Muscle layer of duodenum (tissue), 2 donors: ENCODE results near the gene RBM24.
"Not testable (repeated sequence)": the region's sequence is repeated elsewhere in the genome, so short reads cannot be mapped to it uniquely, and the experiment has no call there.

Source experiments
- H3K27ac ChIP-seq: one replicate; pipeline ENCODE4 v1.7.0; 2013; ENCODE audit warnings: mild to moderate bottlenecking, low read length
- H3K27me3 ChIP-seq: one replicate; pipeline ENCODE4 v1.7.0; 2013; ENCODE audit warnings: low read depth, mild to moderate bottlenecking, control low read depth, low read length
- H3K36me3 ChIP-seq, 2 donors: one replicate each; pipeline ENCODE4 v1.7.0; 2013; ENCODE audit warnings: low read length in 2 of 2, control low read depth in 1 of 2, mild to moderate bottlenecking in 1 of 2; ENCODE audit not compliant: insufficient read depth in 2 of 2, control insufficient read depth in 1 of 2
- H3K4me1 ChIP-seq, 2 donors: one replicate each; pipeline ENCODE4 v1.7.0; 2013; ENCODE audit warnings: low read length in 2 of 2, mild to moderate bottlenecking in 2 of 2, control low read depth in 1 of 2, moderate library complexity in 1 of 2; ENCODE audit not compliant: insufficient read depth in 2 of 2, control insufficient read depth in 1 of 2
- H3K4me3 ChIP-seq, 2 donors: one replicate each; pipeline ENCODE4 v1.7.0; 2013; ENCODE audit warnings: low read length in 2 of 2, low read depth in 1 of 2, mild to moderate bottlenecking in 1 of 2
- H3K9me3 ChIP-seq, 2 donors: one replicate each; pipeline ENCODE4 v1.7.0; 2013; ENCODE audit warnings: low read length in 2 of 2, control low read depth in 1 of 2, mild to moderate bottlenecking in 1 of 2; ENCODE audit not compliant: control insufficient read depth in 1 of 2
- donor health status: healthy.

Gene RBM24

DNA sequence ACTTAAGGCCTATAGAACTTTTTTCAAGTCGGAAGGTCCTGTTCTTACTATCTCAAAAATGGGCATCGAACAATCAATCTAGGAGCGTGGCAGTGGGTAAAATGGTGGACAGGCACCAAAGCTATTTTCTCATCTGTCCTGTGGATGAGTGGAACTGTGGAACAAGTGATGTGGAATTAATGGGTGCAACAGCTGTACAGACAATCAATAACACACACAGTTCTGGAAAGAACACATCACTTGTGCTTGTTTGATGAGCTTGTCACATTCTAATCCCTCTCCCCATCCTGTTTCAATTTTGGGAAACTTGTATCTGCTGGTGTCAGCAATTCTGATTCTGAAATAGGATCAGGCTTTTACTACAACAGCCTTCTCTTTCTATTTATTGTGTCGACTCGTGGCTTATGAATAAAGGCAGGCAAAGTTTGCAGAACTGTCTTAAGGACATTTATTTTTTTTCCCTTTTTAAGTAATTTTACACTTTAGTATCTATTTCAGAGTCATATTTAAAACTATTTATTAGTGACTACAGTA lies 11.5 kb downstream of the RBM24 start:
- H3K36me3 ChIP-seq = peaks cover 0 to 8% of the 10 kb centered on the region in 2 donors
- H3K9me3 ChIP-seq = no peaks in the 10 kb centered on the region
- H3K27ac ChIP-seq = no peak overlapping the region
- H3K4me3 ChIP-seq = no peak overlapping the region
- H3K4me1 ChIP-seq = peaks cover 0 to 9% of the 10 kb centered on the region in 2 donors
- H3K27me3 ChIP-seq = no peaks in the 10 kb centered on the region

DNA sequence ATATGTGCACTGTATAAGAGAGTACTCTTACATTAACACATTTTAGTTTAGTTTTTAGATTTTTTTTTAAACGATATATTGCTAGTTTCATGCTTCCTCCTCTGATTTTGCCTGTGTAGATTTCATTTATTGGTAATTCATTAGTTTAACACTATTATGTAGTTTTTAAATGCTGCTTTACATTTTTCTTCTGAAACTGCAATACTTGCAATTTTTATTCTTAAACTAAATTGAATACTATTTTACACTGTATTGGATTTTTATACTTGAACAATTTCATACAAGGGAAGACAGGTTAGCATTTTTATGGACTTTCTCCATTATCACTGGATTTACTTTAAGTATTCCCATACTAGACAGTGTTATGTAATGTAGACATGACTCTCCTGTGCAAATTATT lies 12.2 kb downstream of the RBM24 start:
- Histone ChIP-seq H3K27me3 (no peaks in the 10 kb centered on the region), H3K9me3 (no peaks in the 10 kb centered on the region), H3K4me3 (no peak overlapping the region), H3K36me3 (peaks cover 0 to 8% of the 10 kb centered on the region in 2 donors), H3K4me1 (peaks cover 0 to 9% of the 10 kb centered on the region in 2 donors), H3K27ac (no peak overlapping the region)

DNA sequence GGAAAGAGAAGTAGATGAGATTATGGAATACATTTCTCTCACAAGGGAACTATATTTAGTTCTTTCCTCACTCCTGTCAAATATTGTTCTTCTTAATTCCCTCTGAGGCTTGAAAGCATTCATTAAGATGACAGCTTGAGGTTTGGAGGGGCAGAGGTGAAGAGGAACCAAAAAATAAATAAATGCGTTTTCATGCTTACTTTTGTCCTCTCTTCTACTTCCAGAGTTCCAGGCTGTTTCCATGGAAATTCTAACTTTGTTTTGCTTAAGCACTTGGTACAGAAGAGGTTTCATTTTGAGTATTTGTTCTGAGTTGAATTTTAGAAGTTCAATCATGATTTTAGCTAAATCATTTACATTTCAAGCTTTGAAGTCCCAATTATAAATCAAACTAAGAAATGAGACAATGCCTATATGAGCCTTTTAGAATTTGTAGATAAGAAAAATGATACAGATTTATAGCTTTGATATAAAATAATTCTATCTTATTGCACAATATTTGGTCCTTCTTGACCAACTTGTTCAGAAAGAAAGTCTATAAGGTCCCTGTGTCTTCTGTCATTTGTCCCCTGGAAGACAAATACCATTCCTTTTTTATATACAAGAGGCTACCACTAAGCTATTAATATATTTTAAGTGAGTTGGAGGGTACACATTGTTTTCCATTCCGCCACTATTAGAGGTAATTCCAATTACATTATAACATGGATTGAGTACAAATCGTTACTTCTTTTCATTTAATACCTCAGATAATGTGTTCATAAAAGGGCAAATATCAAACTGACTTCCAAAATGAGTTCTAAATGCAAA lies 16.3 kb downstream of the RBM24 start:
- H3K4me3 ChIP-seq = no peak overlapping the region
- no peaks in the 10 kb centered on the region for H3K36me3 ChIP-seq
- no peaks in the 10 kb centered on the region for H3K9me3 ChIP-seq
- H3K27ac ChIP-seq = peak overlapping the region; percentile 7
- H3K4me1 ChIP-seq = no peaks in the 10 kb centered on the region
- no peaks in the 10 kb centered on the region for H3K27me3 ChIP-seq

DNA sequence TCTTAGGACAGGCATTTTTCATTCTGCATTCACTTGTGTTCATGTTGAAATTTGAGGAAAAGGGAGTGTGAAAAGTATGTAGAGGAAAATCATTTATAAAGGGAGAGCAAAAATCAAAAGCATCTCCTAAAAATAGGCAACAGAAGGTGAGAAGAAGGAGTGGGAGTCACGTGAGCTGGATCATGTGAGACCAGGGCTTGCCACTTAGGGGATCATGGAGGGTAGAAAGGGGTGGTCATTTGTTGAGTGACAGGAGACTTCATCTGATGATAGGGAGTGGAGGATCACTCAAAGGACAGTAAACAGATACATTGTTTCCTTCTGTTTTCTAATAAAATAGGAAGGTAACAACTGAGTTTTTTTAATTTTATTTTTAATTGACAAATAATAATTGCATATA lies 17.1 kb downstream of the RBM24 start:
- Histone ChIP-seq H3K36me3 (no peaks in the 10 kb centered on the region), H3K9me3 (no peaks in the 10 kb centered on the region), H3K27me3 (no peaks in the 10 kb centered on the region), H3K4me1 (no peaks in the 10 kb centered on the region), H3K27ac (no peak overlapping the region), H3K4me3 (no peak overlapping the region)

DNA sequence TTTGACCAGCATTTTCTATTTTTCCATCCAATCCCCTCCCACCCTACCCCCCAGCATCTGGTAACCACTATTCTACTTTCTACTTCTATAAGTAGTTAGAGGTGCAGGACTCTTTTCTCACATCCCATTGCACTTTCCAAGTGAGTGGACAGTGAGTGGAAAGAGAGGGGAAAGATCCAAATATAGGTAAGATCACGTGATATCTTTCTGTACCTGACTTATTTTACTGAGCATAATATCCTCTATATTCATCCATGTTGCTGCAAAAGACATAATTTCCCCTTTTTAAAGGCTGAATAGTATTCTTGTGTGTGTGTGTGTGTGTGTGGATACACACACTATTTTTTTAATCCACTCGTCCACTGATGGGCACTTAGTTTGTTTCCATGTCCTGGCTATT lies 18.1 kb downstream of the RBM24 start:
- H3K27ac ChIP-seq = no peak overlapping the region
- H3K4me1 ChIP-seq = no peaks in the 10 kb centered on the region

DNA sequence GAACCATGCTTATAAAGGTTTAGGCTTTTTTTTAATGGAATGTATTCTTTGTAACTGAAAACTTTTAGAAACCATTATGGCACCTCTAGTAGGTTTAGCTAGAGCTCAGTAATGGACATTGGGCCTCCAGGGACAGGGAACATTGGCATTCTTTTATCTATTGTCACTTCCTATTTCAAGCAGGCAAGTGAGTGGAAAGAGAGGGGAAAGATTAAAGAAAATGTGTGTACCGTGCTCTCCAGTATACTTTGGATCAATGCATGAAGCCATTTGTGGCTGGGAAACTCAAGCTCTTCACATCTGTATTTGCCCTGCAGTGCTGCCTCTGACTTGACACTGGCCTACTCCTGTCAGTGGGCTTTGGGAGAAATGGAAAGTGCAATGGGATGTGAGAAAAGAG lies 18.6 kb downstream of the RBM24 start:
- Histone ChIP-seq H3K36me3 (no peaks in the 10 kb centered on the region), H3K27me3 (no peaks in the 10 kb centered on the region), H3K9me3 (no peaks in the 10 kb centered on the region), H3K4me1 (no peaks in the 10 kb centered on the region), H3K4me3 (no peak overlapping the region), H3K27ac (no peak overlapping the region)

More for the DNA sequence above, 18.1 kb downstream of the RBM24 start:
- H3K4me3 ChIP-seq = no peak overlapping the region
- no peaks in the 10 kb centered on the region for H3K27me3 ChIP-seq
- no peaks in the 10 kb centered on the region for H3K36me3 ChIP-seq
- no peaks in the 10 kb centered on the region for H3K9me3 ChIP-seq

DNA sequence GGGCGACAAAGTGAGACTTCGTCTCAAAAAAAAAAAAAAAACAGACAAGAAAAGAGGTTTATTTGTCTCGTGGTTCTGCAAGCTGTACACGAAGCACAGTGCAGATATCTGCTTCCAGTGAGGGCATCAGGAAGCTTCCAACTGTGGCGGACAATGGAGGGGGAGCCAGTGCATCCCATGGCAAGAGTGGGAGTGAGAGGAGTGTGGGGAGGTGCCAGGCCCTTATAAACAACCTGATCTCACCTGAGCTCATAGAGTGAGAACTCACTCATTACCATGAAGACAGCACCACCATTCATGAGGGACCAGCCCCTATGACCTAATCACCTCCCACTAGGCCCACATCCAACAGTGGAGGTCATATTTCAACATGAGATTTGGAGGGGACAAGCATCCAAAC lies 19.5 kb downstream of the RBM24 start:
- Histone ChIP-seq H3K4me1 (peaks cover 0 to 2% of the 10 kb centered on the region in 2 donors), H3K9me3 (no peaks in the 10 kb centered on the region), H3K27me3 (no peaks in the 10 kb centered on the region), H3K4me3 (no peak overlapping the region), H3K36me3 (no peaks in the 10 kb centered on the region), H3K27ac (no peak overlapping the region)

DNA sequence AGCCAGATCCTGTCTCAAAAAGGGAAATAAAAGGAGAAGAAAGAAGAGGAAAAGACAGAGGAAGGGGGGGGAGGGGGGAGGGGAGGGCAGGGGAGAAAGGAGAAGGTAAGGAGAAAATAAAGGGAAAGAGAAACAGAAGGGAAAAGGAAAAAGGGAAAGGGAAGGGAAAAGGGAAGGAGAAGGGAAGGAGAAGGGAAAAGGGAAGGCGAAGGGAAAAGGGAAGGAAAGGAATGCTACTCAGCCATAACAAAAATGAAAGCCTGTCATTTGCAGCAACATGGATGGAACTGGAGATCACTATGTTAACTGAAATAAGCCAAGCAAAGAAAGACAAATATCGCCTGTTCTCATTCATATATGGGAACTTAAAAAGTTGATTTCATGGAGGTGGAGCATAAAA lies 22.3 kb downstream of the RBM24 start:
- no peaks in the 10 kb centered on the region for H3K9me3 ChIP-seq
- H3K4me3 ChIP-seq = no peak overlapping the region
- no peak overlapping the region for H3K27ac ChIP-seq
- H3K36me3 ChIP-seq = no peaks in the 10 kb centered on the region
- no peaks in the 10 kb centered on the region for H3K27me3 ChIP-seq
- peaks cover 0 to 5% of the 10 kb centered on the region in 2 donors for H3K4me1 ChIP-seq

DNA sequence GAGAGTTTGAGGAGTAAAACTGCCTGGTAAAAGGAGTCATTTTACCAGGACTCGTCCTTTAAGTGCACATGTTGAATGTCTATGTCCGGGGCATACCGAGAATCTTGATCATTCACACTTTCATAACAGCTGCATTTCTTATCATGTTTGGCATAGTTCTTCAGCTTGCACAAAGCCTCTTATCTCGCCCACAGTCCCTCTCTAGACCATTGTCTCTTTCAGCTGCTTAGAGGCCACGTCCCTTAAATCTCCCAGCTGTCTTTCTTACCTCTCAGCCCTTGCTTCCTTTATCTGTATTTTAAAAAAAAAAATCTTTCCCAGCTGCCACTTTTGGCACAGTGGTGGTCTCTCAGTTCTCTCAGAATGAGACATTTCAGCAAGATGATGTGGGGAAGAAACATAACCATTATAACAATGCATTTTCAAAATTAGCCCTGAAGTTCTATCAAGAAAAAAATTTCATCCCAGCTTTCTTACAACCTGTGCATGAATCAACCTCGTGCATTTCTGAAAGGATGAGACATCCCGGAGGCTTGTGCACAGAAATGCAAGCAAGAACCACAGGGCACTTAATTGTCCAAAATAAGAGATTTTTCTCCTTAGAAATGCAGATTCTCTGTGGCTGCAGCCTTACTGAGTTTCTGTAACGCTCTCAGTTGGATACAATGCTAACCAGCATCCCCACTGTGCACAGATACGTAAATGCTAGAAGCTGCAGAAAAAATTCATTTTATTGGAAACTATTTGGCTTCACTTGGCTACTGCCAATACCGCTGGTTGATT lies 24.2 kb downstream of the RBM24 start:
- no peak overlapping the region for H3K27ac ChIP-seq
- H3K4me1 ChIP-seq = peaks cover 0 to 5% of the 10 kb centered on the region in 2 donors
- H3K36me3 ChIP-seq = no peaks in the 10 kb centered on the region
- no peak overlapping the region for H3K4me3 ChIP-seq
- H3K27me3 ChIP-seq = no peaks in the 10 kb centered on the region
- no peaks in the 10 kb centered on the region for H3K9me3 ChIP-seq

DNA sequence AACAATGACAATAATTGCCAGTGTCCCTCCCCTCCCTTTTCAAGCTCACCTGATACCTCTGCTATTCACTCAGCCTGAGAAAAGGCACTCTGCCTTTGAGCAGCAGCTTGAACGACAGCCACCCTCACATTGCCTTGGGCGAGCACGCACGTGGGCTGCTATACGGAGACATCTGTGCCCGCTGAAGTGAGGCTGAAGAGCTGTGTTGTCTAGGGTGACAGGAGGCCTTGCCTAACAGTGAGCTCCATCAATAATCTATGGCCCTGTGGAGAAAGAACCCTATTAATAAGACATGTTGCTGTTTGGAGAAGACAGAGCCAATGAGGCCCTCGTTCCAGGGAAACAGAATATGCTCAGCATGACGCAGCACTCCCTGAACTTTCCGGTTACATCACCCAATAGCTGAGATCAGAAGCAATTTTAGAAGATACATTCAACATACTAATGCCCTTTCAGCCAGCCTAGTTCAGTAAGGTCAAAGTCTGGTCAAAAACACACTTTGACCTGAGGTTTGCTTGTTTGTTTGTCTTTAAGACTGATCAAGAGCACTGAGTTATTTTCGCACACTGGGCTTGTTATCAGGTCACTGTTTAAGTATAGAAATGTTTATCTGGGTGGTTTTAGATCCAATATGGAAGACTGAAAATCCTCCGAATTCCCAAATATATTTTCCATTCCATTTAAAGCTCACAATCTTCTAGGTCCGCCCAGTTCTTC lies 30.6 kb downstream of the RBM24 start:
- H3K27ac ChIP-seq = peak overlapping the region; percentile 39
- H3K36me3 ChIP-seq = no peaks in the 10 kb centered on the region
- no peaks in the 10 kb centered on the region for H3K4me1 ChIP-seq
- no peaks in the 10 kb centered on the region for H3K27me3 ChIP-seq
- no peaks in the 10 kb centered on the region for H3K9me3 ChIP-seq
- H3K4me3 ChIP-seq = no peak overlapping the region

DNA sequence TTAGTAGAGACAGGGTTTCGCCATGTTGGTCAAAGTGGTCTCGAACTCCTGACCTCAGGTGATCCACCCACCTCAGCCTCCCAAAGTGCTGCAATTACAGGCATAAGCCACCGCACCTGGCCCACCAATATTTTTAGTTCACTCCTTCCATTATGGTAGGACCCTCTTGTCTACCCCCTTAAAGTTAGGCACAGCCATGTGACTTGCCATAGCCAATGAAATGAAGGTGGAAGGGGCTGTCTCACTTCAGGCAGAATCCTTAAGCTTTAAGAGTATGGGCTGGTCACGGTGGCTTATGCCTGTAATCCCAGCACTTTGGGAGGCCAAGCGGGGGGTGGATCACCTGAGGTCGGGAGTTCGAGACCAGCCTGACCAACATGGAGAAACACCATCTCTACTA lies 32.1 kb downstream of the RBM24 start:
- not testable (repeated sequence) for H3K4me3 ChIP-seq, H3K9me3 ChIP-seq, H3K36me3 ChIP-seq, H3K4me1 ChIP-seq, H3K27ac ChIP-seq, H3K27me3 ChIP-seq
